ENCODE results near the gene VPS36. TPM values are rescaled to one million over a fixed set of nuclear protein-coding genes. Genes with fewer than 3 reads are reported as not detected.
"Not testable (repeated sequence)": the region's sequence is repeated elsewhere in the genome, so short reads cannot be mapped to it uniquely, and the experiment has no call there.

Gene VPS36
- total RNA-seq, 1 donor from 2014 or later, result 72.7 TPM

GRCh38 chr13:52414051-52414450 lies 36.4 kb downstream of the VPS36 start:
- no peak for DNase-seq (ENCODE audit: low spot score)
- no peak overlapping the region for H2AFZ ChIP-seq (replicated peaks)
- Mint-ChIP-seq H3K9me3 (no peaks in the 10 kb centered on the region), H3K27me3 (ENCODE audit: insufficient read depth, low read depth) (no peaks in the 10 kb centered on the region), H3K4me3 (no peak overlapping the region), H3K36me3 (peaks cover 25% of the 10 kb centered on the region), H3K27ac (no peak overlapping the region), H3K4me1 (no peaks in the 10 kb centered on the region)
- H3K4me2 ChIP-seq, result no peak overlapping the region
- no peak overlapping the region for H3K9ac ChIP-seq
- H3K27me3 ChIP-seq, result no peaks in the 10 kb centered on the region
- no peaks in the 10 kb centered on the region for H3K4me1 ChIP-seq
- no peak overlapping the region for H3K4me3 ChIP-seq
- no peaks in the 10 kb centered on the region for H3K79me2 ChIP-seq (ENCODE audit: low read depth)
- H4K20me1 ChIP-seq (ENCODE audit: low read depth), result no peaks in the 10 kb centered on the region
- TF ChIP-seq, protein P1, sequence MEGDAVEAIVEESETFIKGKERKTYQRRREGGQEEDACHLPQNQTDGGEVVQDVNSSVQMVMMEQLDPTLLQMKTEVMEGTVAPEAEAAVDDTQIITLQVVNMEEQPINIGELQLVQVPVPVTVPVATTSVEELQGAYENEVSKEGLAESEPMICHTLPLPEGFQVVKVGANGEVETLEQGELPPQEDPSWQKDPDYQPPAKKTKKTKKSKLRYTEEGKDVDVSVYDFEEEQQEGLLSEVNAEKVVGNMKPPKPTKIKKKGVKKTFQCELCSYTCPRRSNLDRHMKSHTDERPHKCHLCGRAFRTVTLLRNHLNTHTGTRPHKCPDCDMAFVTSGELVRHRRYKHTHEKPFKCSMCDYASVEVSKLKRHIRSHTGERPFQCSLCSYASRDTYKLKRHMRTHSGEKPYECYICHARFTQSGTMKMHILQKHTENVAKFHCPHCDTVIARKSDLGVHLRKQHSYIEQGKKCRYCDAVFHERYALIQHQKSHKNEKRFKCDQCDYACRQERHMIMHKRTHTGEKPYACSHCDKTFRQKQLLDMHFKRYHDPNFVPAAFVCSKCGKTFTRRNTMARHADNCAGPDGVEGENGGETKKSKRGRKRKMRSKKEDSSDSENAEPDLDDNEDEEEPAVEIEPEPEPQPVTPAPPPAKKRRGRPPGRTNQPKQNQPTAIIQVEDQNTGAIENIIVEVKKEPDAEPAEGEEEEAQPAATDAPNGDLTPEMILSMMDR (IDR thresholded peaks at IDR 0.05), result no peak
- no peak for TF ChIP-seq EZH2phosphoT487 (IDR thresholded peaks at IDR 0.05)
- no peak for TF ChIP-seq EZH2 (IDR thresholded peaks at IDR 0.05)
- no peaks in the 10 kb centered on the region for H3F3A ChIP-seq (ENCODE audit: low read depth)
- H3K36me3 ChIP-seq, result peaks cover 3% of the 10 kb centered on the region
- no peak overlapping the region for H3K27ac ChIP-seq
- no peaks in the 10 kb centered on the region for H3K9me3 ChIP-seq (ENCODE audit: low read depth)

DNA sequence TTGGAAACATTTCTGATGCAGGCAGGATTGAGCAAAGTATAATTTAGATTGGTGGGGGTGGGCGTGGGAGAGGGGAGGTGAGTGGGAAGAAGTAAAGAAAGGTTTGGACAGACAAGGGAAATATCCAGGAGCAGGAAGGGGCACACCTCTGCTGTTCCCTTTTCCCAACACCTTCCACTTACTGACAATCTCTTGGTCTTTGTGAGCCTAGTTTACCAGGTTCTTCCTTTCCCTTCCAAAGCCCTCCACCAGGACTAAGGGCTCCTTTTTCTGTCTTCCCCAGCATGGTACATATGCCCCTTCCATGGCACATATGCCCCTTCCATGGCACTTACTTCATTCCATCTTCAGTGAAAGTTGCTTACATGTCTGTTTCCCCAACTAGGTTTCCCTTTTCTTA lies 38.3 kb downstream of the VPS36 start:
- Mint-ChIP-seq H3K27ac (no peak overlapping the region), H3K4me1 (no peaks in the 10 kb centered on the region), H3K4me3 (no peak overlapping the region), H3K27me3 (ENCODE audit: insufficient read depth, low read depth) (no peaks in the 10 kb centered on the region), H3K9me3 (no peaks in the 10 kb centered on the region), H3K36me3 (peaks cover 24% of the 10 kb centered on the region)
- Histone ChIP-seq H3K9ac (no peak overlapping the region), H3K4me1 (no peaks in the 10 kb centered on the region), H3K27ac (no peak overlapping the region), H4K20me1 (ENCODE audit: low read depth) (no peaks in the 10 kb centered on the region), H3K36me3 (peaks cover 3% of the 10 kb centered on the region), H3K4me3 (no peak overlapping the region), H3K9me3 (ENCODE audit: low read depth) (no peaks in the 10 kb centered on the region), H3F3A (ENCODE audit: low read depth) (no peaks in the 10 kb centered on the region), H3K4me2 (no peak overlapping the region), H2AFZ (replicated peaks) (no peak overlapping the region), H3K79me2 (ENCODE audit: low read depth) (no peaks in the 10 kb centered on the region), H3K27me3 (peaks cover 3% of the 10 kb centered on the region)
- TF ChIP-seq EZH2phosphoT487 (IDR thresholded peaks at IDR 0.05) (no peak), EZH2 (IDR thresholded peaks at IDR 0.05) (no peak)
- TF ChIP-seq, protein P1 (IDR thresholded peaks at IDR 0.05), result no peak
- DNase-seq (ENCODE audit: low spot score), result no peak

DNA sequence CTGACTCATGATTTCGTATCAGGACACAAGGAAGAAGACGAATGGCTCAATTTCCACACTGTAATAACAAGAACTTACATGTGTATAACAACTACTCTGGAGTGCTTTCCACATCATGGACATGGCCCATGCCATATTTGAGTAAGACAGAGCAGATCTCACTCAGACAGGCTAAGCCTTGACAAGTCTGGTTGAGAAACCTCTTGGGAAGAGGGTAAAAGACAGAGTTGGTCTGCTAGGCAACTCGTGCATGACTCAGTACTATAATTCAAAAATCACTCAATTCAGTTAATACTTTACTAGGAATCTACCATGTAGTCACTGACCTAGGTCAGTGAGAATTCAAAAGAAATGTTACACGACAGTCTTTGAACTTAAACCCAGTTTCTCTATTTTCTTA lies 38.8 kb downstream of the VPS36 start:
- H3K9me3 Mint-ChIP-seq, result no peaks in the 10 kb centered on the region
- no peak overlapping the region for H3K4me3 Mint-ChIP-seq
- DNase-seq (ENCODE audit: low spot score), result no peak
- Histone ChIP-seq H3K4me2 (no peak overlapping the region), H3K9me3 (ENCODE audit: low read depth) (no peaks in the 10 kb centered on the region), H3K36me3 (peaks cover 3% of the 10 kb centered on the region), H3F3A (ENCODE audit: low read depth) (no peaks in the 10 kb centered on the region), H3K4me3 (no peak overlapping the region), H3K27me3 (peaks cover 8% of the 10 kb centered on the region), H2AFZ (replicated peaks) (no peak overlapping the region), H4K20me1 (ENCODE audit: low read depth) (no peaks in the 10 kb centered on the region), H3K79me2 (ENCODE audit: low read depth) (no peaks in the 10 kb centered on the region), H3K9ac (no peak overlapping the region), H3K4me1 (no peaks in the 10 kb centered on the region), H3K27ac (no peak overlapping the region)
- TF ChIP-seq, protein P1 (IDR thresholded peaks at IDR 0.05), result no peak
- TF ChIP-seq EZH2phosphoT487 (IDR thresholded peaks at IDR 0.05), result no peak
- TF ChIP-seq EZH2 (IDR thresholded peaks at IDR 0.05), result no peak
- H3K27ac Mint-ChIP-seq, result no peak overlapping the region
- peaks cover 24% of the 10 kb centered on the region for H3K36me3 Mint-ChIP-seq
- no peaks in the 10 kb centered on the region for H3K27me3 Mint-ChIP-seq (ENCODE audit: insufficient read depth, low read depth)
- no peaks in the 10 kb centered on the region for H3K4me1 Mint-ChIP-seq

- not testable (repeated sequence) for H3K79me2 ChIP-seq (ENCODE audit: low read depth); H3K27ac Mint-ChIP-seq; H3K4me3 ChIP-seq; H3K9ac ChIP-seq; H3K27ac ChIP-seq; H3K4me1 ChIP-seq; H2AFZ ChIP-seq (replicated peaks); H4K20me1 ChIP-seq (ENCODE audit: low read depth); H3K9me3 ChIP-seq (ENCODE audit: low read depth); H3F3A ChIP-seq (ENCODE audit: low read depth); H3K36me3 ChIP-seq; DNase-seq (ENCODE audit: low spot score); H3K4me1 Mint-ChIP-seq; H3K9me3 Mint-ChIP-seq; H3K4me3 Mint-ChIP-seq; H3K4me2 ChIP-seq
- peaks cover 41% of the 10 kb centered on the region for H3K27me3 ChIP-seq
- Mint-ChIP-seq H3K36me3 (peaks cover 15% of the 10 kb centered on the region), H3K27me3 (ENCODE audit: insufficient read depth, low read depth) (peaks cover 17% of the 10 kb centered on the region)
Measured at GRCh38 chr13:52408071-52408658, 42.3 kb downstream of the VPS36 start.

DNA sequence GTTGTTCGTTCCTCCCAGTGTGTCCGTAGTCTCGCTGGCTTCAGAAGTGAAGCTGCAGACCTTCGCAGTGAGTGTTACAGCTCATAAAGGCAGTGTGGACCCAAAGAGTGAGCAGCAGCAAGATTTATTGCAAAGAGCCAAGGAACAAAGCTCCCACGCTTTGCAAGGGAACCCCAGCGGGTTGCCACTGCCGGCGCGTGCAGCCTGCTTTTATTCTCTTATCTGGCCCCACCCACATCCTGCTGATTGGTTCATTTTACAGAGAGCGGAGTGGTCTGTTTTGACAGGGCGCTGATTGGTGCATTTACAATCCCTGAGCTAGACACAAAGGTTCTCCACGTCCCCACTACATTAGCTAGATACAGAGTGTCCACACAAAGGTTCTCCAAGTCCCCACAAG lies 43.0 kb downstream of the VPS36 start:
- Mint-ChIP-seq H3K4me3 (peak overlapping the region; percentile 64), H3K27me3 (ENCODE audit: insufficient read depth, low read depth) (peaks cover 17% of the 10 kb centered on the region), H3K36me3 (peaks cover 15% of the 10 kb centered on the region)
- DNase-seq (ENCODE audit: low spot score); H3F3A ChIP-seq (ENCODE audit: low read depth); H3K9me3 ChIP-seq (ENCODE audit: low read depth); H2AFZ ChIP-seq (replicated peaks); H3K4me1 Mint-ChIP-seq; H3K9me3 Mint-ChIP-seq; H3K4me1 ChIP-seq; H3K36me3 ChIP-seq; H3K27ac ChIP-seq; H3K79me2 ChIP-seq (ENCODE audit: low read depth); H4K20me1 ChIP-seq (ENCODE audit: low read depth); H3K27ac Mint-ChIP-seq; H3K9ac ChIP-seq; H3K4me3 ChIP-seq; H3K4me2 ChIP-seq: not testable (repeated sequence)
- peaks cover 49% of the 10 kb centered on the region for H3K27me3 ChIP-seq

Measured in neural progenitor cell (in vitro differentiated cells).